NCI-H1436 (cell line): ENCODE measurements around the gene TEKT5.
"Not testable (repeated sequence)": the region's sequence is repeated elsewhere in the genome, so short reads cannot be mapped to it uniquely, and the experiment has no call there.

Experiments used
- DNase-seq: peaks from one replicate; lab custom pipeline; 2025; lab: John Stamatoyannopoulos, UW

Gene TEKT5

DNA sequence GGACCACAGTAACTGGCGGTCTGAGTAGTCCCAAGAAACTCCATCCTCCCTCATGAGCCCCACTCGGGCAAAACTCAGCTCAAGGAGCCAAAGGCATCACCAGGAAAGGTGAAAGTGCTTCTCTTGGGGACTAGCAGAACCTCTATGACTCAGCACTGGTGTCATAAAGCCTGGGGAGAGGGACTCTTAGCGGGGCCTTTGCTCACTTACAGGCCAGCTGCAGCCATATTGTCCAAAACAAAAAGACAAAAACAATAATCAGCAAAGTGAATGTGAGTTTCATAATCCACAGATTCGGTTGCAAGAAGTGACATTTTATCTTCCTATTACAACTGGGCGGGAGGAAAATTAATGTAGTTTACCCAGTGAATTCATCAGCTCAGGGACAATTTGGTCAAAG is at the start of gene TEKT5:
Gene TEKT5 (minus strand): TSS at position 101 of the 400 bp plus-strand sequence. CDS start 57 bp downstream, at position 44.
- DNase-seq: no peak

DNA sequence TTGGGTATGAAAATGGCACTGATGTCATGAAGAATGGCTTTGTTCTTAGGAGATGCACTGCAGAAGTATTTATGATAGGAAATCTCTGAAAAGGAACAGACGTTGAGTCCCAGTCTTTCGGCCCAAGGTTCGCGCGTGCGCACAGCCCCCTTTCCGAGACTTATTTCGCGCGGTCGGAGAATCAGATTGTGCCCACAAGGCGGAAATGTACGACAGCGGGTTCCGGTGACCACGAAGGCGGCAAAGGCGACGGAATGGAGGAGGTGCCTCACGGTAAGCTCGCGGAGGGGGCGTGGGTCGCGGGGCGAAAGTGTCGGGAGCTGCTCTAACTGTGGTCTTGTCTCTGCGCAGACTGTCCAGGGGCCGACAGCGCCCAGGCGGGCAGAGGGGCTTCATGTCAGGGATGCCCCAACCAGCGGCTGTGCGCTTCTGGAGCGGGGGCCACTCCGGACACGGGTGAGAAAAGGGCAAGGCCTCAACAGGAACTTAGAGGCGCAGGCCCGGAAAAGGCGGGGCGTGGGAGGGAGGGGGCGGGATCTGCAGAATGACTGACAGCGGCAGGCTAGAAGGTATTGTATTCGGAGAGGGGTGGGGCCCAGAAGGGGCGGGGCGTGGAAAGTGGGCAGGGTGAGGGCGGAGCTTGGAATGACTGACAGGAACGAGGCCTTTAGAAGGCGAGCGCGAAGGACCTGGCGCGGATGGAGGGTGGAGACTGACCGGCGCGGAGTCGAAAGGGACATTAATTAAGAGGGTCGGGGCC is 49.1 kb upstream of the TEKT5 start, which contains the start of gene NUBP1:
Gene NUBP1 (plus strand): TSS at position 233 of the 760 bp plus-strand sequence. CDS start 22 bp downstream, at position 255.
- peak; percentile 92 for DNase-seq

DNA sequence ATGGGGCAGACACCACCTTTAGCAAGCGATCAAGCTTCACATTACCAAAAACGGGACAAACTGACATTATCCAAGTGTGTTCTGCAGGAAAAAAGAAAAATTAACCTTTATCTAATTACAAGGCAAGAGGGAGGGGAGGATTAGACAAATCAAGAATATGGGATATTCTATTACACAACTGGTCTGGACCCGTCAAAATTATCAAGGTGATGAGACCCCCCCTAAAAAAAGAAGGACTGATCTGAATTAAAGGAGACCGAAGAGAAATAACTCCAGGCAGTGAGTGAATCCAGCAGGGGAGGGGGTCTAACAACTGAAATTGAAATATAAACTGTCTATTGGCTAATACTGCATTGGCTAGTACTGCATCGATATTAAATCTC is 48.5 kb upstream of the TEKT5 start:
- no peak for DNase-seq

DNA sequence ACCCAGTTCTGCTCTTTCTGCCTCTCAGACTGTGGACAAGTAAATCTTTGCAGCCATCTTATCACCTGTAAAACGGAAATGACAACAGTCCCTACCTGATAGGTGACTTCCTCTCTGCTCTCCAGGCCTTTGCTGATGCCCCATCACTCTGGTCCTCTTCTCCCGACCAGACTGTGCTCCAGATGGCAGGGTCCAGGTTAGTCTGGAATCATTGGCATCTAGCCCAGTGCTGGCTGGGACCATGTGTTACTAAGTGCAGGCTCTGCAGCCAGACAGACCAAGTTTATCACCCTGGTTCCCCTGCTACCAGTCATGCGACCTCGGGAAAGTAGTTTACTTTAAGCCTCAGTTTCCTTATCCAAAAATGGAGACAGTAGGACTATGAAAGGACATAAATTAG is 47.1 kb upstream of the TEKT5 start:
- no peak for DNase-seq

DNA sequence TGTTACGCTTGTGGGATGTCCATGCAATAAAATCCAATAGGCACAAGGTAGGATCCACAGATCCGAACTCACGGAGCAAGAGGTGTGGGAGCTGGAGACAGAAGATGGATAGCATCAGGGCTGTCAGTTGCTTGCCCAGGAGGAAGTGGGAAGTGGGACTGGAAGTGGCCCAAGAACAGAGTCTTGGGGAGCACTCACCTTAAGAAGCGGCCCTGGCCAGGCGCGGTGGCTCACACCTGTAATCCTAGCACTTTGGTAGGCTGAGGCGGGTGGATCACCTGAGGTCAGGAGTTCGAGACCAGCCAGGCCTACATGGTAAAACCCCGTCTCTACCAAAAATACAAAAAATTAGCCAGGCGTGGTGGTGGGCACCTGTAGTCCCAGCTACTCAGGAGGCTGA is 46.5 kb upstream of the TEKT5 start:
- DNase-seq: not testable (repeated sequence)

DNA sequence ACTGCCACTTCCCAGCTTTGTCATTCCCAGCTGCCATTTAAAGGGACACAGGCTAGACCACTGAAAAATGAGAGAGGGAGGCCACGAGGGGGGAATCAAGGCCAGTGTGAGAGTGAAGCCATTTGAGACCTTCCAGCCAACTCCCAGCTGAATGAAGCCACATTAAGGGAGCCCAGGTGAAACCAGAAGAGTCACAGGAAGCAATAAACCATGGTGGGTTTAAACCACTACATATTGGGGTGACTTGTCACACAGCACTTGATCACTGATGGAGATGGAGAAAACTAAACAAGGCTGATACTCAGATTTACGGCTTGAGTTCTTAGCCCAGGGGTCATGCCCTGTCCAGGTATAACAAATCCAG is 46.1 kb upstream of the TEKT5 start:
- no peak for DNase-seq

DNA sequence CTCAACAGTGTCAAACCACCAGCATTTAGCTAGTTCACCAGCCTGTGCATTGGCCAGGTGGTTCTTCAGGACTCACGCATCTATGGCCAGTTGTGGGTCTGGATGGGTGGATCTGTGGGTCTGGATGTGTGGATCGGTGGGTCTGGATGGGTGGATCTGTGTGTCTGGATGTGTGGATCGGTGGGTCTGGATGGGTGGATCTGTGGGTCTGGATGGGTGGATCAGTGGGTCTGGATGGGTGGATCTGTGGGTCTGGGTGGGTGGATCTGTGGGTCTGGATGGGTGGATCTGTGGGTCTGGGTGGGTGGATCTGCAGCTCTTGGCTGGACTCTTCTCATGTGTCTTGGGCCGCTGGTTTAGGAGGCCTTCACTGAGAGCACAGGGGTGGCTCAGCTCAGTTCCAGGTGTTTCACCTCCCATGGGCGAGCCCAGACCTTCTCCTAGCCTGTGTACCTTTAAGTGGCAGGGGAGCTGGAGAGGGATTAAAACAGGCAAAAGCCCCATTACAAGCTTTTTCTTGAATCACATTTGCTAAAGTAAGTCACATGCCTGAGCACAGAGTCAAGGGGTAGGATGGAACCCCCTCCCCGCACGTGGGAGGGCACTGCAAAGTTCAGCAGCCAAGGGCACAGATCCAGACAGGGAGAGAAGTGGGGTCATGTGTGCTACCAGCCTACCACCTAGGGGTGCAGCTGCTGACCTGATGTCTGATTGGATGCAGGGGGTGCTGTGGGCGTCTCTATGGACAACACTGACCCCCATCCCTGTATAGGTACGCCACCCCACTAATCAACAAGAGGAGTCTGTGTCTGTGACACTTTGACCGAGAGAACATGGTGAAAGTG is 45.5 kb upstream of the TEKT5 start:
- DNase-seq: no peak

DNA sequence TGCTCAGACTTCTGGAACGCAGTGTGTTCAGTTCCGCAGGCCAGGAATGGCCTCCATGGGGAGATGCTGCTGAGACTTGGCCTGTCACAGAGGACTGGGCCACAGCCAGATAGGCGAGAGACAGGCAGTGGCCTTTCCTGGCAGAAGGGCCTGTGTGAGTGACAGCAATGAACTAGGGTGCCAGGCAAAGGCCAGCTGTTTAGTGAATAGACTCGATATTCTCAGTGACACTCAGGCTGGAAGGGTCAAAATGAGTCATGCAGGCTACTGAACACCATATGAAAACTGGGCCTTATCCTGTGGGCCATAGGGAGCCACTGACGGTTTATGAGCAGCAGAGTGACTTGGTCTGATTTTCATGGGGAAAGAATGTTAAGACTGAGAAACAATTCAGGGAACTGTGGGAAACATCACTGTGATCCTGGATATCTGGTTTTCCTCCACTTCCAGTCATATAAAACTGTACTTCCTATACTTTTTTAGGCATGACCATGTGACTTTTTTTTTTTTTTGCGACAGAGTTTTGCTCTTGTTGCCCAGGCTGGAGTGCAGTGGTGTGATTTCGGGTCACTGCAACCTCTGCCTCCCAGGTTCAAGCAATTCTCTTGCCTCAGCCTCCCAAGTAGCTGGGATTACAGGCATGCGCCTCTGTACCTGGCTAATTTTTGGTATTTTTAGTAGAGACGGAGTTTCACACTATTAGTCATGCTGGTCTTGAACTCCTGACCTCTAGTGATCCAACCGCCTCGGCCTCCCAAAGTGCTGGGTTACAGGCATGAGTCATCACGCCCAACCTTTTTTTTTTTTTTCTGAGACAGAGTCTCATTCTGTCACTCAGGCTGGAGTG is 43.7 kb upstream of the TEKT5 start:
- DNase-seq: no peak

DNA sequence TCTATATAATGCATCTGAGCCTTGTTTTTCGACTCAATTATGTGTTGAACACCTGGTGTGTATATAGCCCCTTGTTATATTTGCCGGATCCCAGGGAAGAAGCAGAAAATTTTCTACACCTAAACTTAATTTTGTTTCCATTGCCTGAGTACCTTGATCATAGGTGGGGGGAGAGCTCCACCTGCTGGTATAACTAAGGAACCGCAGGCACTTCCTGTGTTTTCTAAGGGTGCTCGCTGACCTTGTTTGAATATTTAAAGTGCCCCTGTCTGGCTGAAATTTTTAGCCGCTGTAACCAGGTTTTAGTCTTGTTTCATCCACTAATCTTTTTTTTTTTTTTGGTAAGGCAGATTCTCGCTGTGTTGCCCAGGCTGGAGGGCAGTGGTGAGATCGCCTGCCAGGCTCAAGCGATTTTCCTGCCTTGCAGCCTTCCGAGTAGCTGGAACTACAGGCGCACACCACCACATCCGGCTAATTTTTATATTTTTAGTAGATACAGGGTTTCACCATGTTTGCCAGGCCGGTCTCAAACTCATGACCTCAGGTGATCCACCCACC is 42.4 kb upstream of the TEKT5 start:
- peak; percentile 59 for DNase-seq

DNA sequence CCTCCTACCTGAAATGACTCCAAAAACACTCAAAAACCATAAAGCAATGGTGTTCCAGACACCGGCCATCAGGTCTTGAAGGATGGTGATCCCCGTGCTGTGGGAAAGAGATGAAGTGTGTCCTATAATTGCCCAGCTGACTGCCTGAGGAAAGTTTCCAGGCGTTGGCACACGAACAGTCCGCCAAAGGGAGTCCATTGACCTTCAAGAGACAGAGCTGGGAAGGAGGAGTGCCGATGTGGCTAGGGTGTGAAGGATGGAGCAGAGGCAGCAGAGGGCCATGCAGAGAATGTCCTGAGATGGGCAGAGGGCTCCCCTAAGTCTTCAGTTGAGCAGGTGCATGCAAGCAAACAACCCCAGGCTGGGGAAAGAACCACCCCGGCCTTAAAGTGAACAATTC is 37.1 kb upstream of the TEKT5 start:
- no peak for DNase-seq

DNA sequence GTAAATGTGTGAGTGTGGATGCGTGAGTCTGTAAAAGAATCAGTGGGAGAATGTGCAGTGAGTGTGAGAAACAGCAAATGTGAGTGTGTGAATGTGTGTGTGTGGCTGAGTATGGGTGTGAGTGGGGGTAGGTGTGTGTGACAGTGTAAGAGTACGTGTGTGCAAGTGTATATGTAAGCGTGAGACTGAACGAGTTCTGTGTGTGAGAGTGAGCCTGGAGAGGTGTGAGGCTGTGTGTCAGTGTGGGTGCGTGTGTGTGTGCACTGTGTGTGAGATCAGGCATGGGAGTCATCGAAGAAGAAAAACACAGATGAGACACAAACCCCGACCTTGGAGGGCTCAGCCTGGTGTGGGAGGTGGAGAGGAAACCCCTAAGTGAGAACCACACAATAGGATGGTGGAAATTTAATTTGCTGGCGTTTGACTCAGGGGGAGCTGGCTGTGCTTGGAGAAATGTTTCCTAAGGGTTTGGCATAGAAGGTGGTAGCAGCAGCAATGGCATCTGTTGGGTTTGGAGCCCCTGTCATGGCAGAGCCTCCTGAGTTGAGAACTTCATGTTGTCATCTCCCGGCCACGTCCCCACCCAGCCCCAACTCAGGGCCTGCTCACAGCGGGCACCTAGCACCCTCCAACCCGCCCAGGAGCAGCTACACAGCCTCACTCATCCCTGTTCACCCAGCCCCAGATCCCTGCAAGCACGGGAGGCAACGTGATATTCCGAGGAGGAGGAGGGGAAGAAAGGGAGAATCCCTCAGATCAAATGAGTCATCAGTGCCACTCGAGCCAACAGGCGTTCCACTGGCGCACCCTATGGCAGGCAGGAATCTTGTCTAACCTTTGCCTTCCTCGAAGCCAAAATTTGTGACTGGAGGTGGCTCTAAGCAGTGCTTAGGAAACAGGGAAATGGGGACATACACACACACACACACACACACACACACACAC is 34.6 kb upstream of the TEKT5 start:
- DNase-seq: no peak

DNA sequence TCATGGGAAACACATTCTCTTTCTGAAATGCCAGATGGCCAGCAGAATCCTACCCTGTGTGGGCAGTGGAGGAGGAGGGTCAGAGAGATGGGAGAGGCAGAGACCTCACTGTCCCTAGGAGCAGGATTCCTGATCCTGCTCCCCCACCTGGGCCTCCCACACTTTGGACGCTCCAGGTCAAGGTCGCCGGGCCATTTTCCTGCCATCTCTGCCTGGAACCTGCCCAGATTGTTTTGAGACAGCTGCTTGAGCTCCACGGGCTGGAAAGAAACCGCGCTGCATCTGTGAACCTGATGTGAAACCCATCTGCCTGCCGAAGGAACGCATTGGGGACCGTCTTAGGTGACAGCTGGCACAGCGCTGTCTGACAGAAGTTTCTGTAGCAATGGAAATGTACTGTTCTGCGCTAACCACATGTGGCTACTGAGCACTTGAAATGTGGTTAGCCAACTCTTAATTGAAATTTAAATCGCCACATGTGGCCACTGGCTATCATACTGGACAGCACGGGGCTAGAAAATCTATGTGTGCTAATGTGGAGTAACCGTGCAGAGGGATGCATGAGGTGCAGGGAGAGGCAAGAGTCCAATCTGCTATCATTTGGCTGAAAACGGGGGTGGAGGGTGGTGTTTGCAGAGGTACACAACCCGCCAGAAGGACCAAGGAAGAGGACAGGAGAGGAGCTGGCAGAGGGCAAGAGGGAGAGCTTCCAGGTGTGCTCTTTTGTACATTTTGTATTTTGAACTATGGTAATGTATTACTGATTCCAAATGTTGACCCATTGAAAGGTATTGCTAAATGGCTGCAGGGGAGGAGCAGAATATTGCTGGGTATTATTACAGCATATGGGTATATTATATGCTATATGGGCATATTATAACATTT is 33.5 kb upstream of the TEKT5 start:
- no peak for DNase-seq

DNA sequence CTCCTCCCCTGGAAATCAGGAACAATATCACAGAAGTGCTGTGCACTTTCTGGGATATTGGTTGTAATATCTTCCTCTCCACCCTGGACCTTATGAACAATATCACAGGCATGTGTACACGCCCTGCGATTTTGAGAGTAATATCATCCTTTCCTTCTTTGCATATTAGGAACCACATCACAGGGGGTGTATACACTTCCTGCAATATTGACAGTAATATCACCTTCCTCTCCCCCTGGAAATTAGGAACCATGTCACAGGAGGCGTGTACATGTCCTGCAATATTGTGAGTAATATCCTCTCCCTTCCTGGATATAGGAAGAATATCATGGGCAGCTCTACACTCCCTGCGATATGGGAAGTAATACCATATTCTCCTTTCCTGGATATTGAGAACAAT is 14.2 kb upstream of the TEKT5 start:
- DNase-seq: no peak

DNA sequence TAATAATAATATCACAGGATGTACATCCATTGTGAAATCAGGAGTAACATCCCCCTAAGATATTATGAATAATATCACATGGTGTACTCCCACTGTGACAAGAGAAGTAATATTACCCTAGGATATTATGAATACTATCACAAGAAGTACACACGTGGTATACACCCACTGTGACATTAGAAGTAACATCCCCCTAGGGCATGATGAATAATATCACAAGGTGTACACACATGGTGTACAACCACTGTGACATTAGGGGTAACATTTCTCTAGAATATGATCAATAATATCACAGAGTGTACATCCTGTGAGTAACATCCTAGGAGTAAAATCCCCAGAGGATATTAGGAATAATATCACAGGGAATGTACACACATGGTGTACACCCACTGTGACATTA is 5.0 kb upstream of the TEKT5 start:
- no peak for DNase-seq

DNA sequence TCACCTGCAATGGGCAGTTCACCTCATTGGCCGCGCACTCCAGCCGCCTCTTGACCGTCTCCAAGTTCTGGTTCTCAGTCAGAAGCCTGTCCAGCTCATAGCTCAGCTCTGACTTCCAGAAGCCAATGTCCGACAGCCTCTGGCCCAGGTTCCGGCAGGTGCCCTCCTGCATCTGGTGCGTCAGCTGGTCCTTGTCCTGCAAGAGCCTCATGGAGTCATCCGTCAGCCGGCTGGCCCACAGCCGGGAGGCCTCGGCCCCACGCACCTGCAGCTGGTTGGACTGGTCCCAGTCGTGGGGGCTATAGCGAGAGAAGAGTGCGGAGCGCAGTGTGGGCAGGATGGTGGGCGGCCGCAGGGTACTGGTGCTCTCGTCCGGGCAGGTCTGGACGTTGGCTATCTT is 424 bp downstream of the TEKT5 start:
- DNase-seq: no peak

DNA sequence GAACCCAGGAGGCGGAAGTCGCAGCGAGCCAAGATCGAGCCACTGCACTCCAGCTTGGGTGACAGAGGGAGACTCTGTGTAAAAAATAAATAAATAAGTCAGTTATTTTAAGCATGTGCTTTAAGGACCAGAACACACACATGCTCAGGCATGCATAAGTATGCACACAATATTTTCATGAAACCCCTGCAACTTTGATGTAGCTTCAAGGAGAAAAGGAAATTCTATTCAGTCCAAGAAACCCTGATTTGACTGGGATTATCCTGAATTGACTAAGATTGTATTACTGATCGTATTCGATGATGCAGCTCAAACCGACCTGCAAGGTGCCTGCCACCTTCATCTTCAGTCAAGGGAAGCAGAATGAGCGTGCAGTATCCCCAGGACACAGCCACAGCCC is 841 bp downstream of the TEKT5 start:
- no peak for DNase-seq

DNA sequence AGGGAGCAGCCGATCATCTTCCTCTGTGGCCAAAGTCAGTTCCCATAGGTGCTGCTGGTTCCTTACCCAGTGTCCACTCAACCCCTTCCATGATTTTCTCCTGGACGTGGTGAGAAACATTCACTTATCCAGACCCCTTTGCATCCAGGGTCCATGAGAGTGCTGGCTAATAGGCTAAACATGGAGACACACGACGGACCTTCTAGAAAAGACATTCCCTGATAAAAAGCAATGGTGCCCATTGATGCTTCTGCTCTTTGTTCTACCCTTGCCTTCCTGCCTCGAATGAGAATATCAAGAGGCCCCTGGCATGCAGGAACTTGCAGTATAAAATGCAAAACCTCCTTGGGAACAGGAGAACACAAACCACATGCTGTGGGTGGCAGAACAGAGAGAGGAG is 2.3 kb downstream of the TEKT5 start:
- no peak for DNase-seq

DNA sequence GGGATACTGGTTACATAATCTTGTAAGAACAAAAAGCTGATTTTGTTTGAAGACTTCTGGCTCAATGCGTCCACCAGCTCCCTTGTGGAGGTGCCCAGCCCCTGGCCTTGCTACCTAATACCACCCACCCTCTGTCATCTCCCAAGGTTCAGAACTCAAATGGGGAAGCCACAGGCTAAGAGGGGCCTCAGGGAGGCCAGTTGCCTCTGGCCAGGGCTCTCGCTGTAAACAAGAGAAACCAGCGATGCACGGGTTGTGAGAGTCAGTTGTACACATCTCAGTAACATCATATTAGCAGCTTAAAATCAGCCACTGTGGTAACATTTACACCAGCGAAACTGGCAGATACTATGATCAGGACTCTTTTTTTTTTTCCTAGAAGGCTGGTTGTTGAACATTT is 6.0 kb downstream of the TEKT5 start:
- no peak for DNase-seq

DNA sequence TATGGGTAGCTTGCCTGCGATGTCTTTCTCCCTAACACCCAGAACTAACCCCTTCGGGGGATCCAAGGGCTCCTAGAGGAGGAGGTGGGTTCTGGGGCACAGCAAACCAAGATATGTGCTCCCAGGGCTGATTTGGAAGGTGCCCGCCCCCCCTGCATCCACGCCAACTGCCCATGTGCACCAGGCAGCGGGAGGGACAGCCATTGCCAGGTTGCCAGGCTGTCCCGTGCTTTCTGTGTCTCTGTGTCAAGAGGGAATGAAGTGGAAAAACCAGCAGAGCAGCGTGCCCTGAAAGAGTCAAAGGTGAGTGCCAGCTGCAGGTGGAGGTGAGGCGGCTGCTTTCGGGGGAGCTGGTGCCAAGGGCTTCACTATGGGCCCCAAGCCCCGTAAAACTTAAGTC is 6.4 kb downstream of the TEKT5 start:
- DNase-seq: no peak

DNA sequence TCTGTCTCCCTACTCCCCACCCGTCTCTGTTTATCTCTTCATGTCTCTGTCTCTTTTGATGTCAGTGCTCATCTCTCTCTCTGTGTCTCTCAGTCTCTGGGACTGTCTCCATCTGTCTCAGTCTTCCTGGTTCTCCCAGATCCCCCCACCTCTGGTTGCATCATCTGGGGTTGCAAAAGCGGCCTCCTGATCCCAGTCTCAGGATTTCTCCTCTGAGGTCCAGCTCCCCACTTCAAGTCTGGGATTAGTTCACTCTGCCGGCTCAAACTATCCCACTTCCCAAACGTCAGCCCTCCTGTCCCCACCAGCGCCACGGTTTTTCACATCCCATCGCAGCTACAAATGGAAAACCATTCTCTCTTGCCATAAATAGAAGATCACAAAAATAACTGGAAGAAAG is 9.0 kb downstream of the TEKT5 start:
- no peak for DNase-seq
